ENCODE data around the gene C9orf153. TPM values are rescaled to one million over a fixed set of nuclear protein-coding genes. Genes with fewer than 3 reads are reported as not detected.

C9orf153 gene
- total RNA-seq, 1 experiment from 2014 or later = not detected

- Histone ChIP-seq H3K27me3 (ENCODE audit: insufficient read depth, low read length) (no peaks in the 10 kb centered on the region), H3K9ac (ENCODE audit: low read length) (no peak overlapping the region), H4K20me1 (ENCODE audit: insufficient read depth) (no peaks in the 10 kb centered on the region), H3K27ac (ENCODE audit: low read depth, low read length) (no peak overlapping the region), H3K4me2 (ENCODE audit: low read length) (no peak overlapping the region), H3K4me1 (ENCODE audit: control insufficient read depth in 1 of 2, insufficient read depth in 2 of 2, low read length in 2 of 2) (no peaks in the 10 kb centered on the region), H3K36me3 (ENCODE audit: control insufficient read depth in 1 of 2, insufficient read depth in 2 of 2, low read length in 2 of 2) (no peaks in the 10 kb centered on the region), H3K79me2 (ENCODE audit: insufficient read depth, low read length) (no peaks in the 10 kb centered on the region), H3K4me3 (replicated peaks in 1 of 2; ENCODE audit: low read depth in 1 of 2, low read length in 2 of 2) (no peak overlapping the region), H3K9me3 (ENCODE audit: control insufficient read depth in 1 of 2, insufficient read depth in 1 of 2, low read depth in 1 of 2, low read length in 2 of 2) (no peaks in the 10 kb centered on the region), H3K9me2 (ENCODE audit: insufficient read depth) (no peaks in the 10 kb centered on the region), H2AFZ (ENCODE audit: low read depth, low read length, poor library complexity, severe bottlenecking) (peak overlapping the region; percentile 74)
- TF ChIP-seq TCF7L2 (IDR thresholded peaks at IDR 0.05; ENCODE audit: borderline replicate concordance, extremely low read depth, insufficient read depth, insufficient read length) = no peak
- TF ChIP-seq CTCF (IDR thresholded peaks at IDR 0.05 in 2 of 3, conservative IDR thresholded peaks at IDR 0.05 in 1 of 3; ENCODE audit: borderline replicate concordance in 1 of 3, insufficient read depth in 1 of 3, low read depth in 2 of 3, low read length in 2 of 3) = peak; percentile 51 to 81 (median 80); a peak in 5 of 6 replicates
- TF ChIP-seq RAD21 (IDR thresholded peaks at IDR 0.05; ENCODE audit: low read depth) = peak; percentile 73
- ChIA-PET POLR2A (interaction anchor here (0.8 kb wide), 1 partner anchor 15 kb away, joined by 4 read pairs; no protein-coding TSS in a partner anchor), RAD21 (ENCODE audit: low non-redundant PET in 1 of 2, low total read pairs in 2 of 2, uncharacterized antibody in 2 of 2, unreplicated experiment in 2 of 2) (no interaction called here), CTCF (interaction anchor here (0.8 to 1.7 kb wide), 25 partner anchors 9 to 504 kb away, joined by 3 to 14 read pairs (median 4); partner anchors contain the start of gene ISCA1)
- BruUV-seq (replicated peaks) = no TSS peak
- intact Hi-C loops (cut with micrococcal nuclease) = no loop called here
- DNase-seq (ENCODE audit: low read depth, low spot score) = peak; percentile 27
- ATAC-seq = peak; percentile 98
Observed at GRCh38 chr9:86202338-86202882, 57.0 kb downstream of the C9orf153 start.

All from HCT116 (cell line).